HG02798 (cell line): ENCODE measurements around the gene PALLD.
"Not testable (repeated sequence)": the region's sequence is repeated elsewhere in the genome, so short reads cannot be mapped to it uniquely, and the experiment has no call there.

Experiments used
- ATAC-seq: cut with Tn5 transposase; IDR thresholded peaks from one replicate; pipeline ENCODE4 v1.9.1; 2021; ENCODE audit warnings: mild to moderate bottlenecking; ENCODE audit not compliant: unreplicated experiment, poor library complexity

The PALLD gene

DNA sequence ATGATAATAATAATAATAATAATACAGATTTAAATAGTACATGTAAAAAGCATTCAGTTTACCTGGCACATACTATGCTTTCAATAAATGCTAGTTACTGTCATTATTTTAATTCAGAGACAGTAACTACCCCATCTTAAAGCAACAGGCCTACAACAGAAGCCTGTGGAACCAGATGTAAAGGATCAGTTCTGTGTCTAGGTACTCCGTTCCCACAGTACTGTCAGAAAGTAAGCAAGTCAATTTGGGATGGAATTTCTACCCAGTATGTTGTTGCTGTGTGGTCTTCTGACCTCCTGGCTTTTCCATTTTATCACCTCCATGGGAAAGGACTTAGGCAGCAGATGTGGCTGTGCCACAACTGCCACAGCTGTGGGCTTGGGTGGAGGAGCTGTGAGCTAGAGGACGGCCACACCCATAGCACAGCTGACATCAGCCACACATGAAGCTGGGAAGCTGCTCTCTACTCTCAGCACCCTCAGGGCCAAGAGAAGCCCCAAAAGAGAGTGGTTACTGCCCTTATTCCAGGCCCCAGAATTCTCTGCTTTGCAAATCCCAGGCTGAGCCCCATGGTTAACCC lies 410.4 kb downstream of the PALLD start:
- ATAC-seq = no peak

DNA sequence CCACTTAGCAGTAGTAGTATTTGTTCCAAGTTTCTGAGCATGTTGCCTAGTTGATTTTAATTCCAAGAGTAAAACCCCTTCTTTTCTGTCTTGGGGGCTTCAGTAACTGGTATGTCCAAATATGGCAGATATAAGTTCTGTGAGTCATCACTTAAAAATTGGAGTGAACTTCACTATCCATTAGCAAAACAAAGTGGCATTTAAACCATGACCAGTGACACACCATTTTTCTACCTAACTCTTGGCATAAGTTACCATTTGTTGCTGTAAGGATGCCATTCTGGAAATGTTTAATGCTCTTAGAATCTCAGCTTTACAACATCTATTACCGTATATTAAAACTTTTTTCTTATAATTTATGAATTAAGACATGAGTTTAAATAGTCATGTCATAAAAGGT lies 411.2 kb downstream of the PALLD start:
- no peak for ATAC-seq

DNA sequence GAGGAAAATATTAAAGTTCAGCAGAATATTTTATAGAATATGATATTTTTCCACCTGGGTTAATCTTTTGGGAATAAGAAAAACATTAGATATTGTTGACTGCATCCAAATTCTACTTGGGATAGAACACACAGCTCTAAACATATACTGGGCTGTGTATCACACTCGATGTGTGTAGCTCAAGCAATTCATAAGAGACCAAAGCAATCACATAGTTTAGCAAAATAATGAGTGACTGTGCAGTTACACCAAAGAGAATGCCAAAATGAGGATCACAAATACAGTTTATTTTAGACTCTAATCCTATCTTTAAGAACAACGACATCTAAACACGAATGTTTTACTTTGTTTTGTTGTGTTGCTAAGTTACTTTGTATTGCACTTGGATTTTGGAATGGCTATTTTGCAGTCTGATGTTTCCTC lies 412.0 kb downstream of the PALLD start:
- ATAC-seq = no peak

DNA sequence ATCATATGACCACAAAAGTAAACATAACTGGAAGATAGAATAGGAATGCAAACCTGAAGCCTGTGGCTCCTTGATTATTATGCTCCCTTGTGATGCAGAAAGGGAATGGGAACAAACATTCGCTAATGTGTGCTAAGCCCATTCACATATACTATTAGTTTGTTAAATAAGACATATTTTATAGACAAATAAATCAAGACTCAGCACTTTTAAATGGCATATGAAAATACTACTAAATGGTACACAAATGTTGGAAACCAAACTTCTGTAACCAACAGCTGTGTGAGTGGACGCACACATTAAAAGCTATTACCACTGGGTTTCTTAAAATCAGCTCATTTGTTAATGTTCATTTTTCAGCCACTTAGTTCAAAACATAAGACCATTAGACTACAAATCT lies 417.2 kb downstream of the PALLD start:
- ATAC-seq = no peak

DNA sequence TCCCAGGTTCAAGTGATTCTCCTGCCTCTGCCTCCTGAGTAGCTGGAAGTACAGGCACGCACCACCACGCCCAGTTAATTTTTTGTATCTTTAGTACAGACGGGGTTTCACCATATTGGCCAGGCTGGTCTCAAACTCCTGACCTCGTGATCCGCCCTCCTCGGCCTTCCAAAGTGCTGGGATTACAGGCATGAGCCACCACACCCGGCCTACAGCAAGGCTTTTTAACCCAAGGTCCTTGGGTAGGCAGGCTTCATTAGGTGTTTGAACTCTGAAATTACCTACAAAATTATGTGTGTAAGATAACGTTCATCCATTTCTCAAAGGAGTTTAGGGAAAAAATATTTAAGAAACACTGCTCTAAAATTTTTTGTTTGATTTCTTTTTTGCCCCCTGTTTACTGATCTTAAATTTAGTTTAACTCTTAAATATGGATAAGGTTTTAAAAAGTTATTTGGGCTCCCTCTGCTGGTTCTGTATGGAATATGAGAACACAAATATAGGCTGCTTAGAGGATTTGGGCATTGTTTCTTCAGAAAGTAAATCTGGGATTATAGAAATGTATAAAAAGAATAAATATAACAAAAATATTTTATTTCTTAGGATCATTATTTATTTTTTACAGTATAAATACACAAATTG lies 420.4 kb downstream of the PALLD start:
- peak; percentile 42 for ATAC-seq

DNA sequence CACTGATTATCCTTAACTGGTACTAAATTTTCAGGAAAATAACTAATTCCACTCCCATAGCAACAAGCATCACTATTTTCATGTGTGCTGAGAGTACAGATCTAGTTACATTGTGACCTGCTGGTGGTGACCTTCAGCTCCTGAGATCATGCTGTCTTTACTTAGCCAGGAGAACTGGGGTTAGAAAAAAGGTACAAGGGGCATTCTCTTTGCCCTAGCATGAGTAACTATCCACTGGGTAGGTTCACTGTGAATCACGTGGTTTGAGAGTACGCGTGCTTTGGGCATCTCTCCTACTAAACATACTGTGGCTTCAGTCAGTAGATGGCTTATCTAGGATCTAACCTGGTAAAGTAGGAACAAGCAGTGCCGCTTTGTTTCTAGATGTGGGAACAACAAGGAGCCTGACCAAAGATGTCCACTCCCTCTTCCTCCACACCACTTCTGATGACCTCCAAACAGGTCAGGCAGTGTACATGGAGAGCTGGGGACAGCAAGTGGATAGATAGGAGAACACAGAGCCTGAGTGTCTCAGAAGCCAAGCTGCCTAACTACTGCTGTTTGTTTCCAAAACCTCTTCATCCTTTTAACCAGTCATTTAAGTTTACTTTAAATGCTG lies 423.0 kb downstream of the PALLD start:
- ATAC-seq = no peak

DNA sequence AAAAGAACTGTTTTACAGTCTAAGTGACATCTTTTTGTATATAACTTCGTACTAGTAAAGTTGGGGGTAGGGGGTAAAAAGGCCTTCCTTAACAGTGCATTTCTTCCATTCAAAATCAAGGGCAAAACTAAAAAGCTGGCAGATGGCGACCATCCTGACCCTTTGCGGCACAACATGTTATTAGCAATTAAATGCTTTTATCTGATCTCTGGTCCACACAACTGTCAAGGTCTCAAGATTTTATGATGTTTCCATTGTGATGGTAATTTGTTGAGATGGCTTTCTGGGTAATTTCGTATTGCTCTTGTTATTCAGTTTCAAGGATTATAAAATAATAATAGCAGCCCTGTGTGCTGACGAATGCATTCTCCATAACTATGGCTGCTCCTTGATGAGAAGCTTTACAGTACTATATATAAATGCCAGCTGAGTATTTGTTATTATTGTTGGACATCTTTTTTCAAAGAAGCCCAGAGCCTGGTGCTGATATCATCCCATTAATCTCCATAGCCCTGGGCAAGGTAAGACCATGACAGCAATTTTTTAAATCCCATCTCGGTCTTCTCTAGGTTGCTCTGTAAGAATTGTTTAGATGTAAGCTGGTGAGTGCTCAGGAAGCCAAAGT lies 423.7 kb downstream of the PALLD start:
- no peak for ATAC-seq

DNA sequence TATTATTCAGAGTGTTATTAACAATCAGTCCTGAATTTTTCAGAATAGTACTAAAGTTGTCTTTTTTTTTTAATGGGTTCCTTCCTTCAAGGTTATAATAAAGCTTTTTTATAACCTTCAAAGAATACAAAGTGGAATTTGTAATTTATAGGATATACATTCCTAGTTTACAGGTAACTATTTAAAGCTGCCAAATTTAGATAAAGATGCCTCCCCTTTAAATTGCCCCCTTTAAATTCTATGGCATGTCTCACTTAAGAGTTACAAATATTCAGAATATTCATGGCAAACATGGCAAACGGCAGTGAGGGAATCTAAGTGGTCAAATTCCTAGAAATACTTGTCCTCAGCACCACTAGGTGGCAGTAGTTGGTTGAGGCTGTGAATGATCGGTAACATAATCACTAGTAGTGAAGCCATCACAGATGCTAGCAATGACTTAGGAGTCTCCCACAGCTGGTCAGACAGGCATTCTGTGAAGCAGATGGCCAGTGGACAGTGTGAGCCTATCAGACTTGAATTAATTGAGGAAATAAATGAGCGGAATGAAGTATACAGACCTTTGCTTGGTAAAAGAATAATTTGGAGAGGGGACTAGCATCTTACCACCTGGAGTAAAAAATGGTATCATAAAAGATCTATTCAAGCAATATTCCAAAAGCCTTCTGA lies 426.8 kb downstream of the PALLD start:
- ATAC-seq = peak; percentile 80

DNA sequence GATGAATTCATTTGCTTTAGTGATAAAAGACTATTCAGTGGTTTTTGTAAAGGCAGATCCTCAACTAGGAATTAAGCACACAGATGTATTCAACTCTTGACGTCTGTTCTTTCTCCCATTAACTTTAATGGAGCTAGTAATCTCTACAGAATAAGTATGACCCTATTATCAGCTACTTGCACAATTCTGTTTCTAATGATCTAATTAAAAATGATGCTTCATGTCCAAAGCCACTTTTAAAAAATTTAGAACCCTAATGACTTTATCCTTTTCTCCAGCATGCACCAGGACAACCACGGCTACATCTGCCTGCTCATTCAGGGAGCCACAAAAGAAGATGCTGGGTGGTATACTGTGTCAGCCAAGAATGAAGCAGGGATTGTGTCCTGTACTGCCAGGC lies 427.8 kb downstream of the PALLD start:
- no peak for ATAC-seq

DNA sequence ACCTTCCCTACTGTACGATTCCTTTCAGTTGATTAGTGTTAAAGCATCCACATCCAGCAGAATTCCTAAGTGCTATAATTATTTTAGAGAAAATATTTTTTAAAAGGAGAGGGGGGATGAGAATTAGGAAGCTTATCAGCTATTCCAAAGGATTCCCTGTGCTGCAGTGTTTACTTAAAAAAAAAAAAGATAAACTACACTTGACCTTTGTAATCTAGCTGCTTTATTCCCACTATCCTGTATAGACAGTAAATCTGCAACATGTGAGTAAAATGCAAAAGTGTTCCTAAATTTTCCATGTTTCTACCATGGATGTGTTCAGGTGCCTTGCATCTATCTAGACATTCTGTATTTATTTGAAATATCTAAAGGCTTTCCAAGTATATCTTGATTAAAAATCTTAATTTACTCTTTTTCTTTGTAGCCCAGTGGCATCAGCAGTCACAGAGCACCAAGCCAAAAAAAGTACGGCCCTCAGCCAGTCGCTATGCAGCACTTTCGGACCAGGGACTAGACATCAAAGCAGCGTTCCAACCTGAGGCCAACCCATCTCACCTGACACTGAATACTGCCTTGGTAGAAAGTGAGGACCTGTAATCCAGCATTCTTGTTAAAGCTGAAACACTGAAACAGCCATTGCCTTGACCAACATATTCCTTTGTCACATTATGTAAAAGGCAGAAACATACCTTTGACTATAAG lies 429.1 kb downstream of the PALLD start:
- ATAC-seq = no peak

DNA sequence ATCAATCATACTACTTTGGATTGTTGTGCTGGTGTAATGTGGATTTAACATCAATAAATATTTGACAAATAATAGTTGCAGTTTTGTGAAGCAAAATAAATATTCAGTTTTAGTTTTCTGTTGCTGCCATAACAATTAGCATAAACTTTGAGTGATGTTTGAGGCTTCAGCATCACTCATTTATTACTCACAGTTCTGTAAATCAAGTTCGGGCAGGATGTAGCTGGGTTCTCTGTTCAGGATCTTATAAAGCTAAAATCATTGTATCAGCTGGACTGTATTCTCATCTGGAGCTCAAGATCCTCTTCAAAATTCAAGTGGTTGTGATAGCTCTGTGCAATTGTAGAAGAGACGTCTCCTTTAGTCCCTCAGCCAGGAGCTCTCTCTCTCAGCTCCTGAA lies 431.5 kb downstream of the PALLD start:
- ATAC-seq = no peak

DNA sequence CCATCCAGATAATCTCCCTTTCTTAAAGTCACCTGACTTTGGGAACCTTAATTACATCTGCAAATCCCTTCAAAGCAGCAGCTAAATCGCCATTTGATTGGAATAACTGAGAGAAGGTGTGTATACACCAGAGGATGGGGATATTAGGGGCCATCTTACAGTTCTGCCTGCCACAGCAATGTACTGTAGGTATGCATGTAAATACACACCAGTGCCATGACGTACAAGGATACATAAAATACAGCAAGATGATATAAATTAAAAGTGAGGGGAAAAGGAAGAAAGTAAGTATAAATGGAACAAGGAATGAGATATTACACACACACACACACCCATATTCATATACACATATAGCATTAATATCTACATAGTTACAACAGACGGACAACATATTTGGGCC lies 432.0 kb downstream of the PALLD start:
- ATAC-seq = no peak

DNA sequence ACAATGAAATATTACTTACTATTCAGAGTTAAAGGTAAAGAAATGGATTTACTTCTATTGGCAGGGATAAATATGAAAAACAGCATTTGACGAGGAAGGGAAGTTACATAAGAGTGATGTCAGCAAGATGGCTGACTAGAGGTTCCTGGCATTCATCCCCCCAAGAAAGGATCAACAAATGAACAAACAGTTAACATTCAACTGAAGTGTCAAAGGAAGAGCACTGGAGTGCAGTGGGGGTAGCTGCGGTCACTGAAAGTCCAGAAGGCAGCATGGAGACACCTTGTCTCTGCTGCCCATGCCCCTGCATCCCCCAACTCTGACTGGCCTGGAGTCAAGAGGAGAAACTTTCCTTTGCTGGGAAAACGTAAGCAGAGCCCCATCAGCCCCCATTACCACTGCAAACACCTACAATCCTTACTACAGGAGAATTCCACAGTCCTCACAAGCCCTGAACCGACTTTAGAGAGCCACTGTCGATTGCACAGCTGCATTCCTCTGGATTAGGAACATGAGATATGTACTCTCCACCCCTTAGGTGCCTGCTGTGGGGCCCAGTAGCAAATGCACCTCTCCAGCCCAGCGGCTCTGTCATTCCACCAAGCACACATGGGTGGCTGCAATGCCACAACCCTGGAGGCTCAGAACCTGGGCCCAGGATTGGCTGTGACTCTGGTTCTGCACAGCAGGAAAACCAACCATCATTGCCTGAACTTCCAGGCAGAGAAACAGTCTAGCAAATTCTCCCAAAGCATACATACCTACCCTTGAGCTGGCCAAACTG lies 433.8 kb downstream of the PALLD start:
- ATAC-seq = no peak

DNA sequence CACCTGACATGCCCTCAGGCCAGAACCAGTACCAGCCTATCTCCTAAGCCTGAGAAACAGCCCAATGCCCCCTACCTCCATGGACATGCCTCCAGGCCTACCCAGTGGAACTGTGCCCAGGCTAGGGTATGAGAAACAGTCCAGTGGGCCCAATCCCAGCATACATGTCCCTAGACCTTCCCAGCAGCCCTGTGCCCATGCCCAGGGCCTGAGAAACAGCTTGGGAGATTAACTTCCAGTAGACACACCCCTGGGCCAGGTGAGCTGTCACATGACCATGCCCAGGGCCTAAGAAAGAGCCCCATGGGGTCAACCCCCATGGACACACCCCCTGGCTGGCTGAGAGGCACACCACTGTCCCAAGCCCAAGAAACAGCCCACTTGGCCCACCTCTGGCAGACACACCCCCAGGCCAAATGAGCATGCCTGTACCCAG lies 434.4 kb downstream of the PALLD start:
- ATAC-seq = no peak

DNA sequence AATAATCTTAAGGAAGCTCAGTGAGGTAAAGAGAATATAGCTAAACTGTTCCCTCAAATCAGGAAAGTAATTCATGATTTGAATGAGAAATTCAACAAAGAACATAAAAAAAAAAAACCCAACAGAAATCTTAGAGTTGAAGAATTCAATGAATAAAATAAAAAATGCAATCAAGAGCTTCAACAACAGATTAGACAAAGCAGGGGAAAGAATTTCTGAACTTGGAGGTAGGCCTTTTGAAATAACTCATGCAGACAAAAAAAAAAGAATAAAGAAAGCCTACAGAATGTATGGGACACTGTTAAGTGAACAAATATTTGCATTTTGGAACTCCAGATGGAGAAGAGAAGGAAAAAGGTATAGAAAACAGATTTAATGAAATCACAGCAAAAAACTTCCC lies 435.3 kb downstream of the PALLD start:
- no peak for ATAC-seq

DNA sequence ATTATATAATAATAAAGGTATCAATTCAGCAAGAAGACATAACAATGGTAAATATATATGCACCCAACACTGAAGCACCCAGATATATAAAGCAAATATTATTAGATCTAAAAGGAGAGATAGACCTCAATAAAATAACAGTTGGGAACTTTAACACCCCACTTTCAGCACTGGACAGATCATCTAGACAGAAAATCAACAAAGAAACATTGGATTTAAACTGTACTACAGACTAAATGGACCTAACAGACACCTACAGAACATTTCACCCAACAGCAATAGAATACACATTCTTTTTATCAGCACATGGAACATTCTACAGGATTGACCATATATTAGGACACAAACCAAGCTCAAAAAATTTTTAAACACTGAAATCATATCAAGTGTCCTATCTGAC lies 436.6 kb downstream of the PALLD start:
- no peak for ATAC-seq

DNA sequence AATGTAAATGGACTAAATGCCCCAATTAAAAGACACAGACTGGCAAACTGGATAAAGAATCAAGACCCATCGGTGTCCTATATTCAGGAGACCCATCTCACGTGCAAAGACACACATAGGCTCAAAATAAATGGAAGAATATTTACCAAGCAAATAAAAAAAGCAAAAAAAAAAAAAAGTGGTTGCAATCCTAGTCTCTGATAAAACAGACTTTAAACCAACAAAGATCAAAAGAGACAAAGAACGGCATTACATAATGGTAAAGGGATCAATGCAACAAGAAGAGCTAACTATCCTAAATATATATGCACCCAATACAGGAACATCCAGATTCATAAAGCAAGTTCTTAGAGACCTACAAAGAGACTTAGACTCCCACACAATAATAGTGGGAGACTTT lies 440.6 kb downstream of the PALLD start:
- ATAC-seq = not testable (repeated sequence)

DNA sequence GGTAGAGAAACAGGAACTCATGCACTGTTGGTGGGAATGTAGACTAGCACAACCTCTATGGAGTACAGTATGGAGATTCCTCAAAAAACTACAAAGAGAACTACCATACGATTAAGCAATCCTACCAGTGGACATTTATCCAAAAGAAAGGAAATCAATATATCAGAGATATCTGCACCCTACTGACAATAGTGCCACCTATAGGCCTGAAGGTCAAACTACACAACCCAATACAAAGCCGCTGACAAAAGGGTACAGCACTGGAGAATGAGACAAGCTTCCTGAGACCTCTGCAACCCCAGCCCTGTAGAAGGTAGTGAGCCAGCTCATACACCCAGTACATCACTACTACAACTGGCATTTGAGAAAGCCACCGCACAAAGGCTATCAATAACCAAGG lies 446.1 kb downstream of the PALLD start:
- peak; percentile 47 for ATAC-seq

DNA sequence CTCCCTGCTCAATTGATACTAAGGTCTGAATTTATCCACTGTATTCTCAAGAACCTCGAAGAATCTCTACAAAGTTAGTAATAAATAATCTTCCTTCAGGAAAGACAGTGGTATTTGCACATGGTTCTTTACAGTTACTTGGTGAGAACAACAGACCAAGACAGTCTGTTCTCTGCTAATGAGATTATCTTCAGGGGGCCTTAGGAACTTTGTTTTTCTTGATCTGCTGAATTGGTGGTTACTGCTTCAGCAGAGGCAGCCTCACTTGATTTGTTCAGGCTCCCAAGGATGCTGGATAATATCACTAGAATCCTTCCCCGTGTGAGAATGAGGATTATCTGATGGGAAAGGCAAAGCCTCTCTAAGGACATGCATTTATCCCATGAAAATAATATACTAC lies 448.4 kb downstream of the PALLD start:
- ATAC-seq = no peak

DNA sequence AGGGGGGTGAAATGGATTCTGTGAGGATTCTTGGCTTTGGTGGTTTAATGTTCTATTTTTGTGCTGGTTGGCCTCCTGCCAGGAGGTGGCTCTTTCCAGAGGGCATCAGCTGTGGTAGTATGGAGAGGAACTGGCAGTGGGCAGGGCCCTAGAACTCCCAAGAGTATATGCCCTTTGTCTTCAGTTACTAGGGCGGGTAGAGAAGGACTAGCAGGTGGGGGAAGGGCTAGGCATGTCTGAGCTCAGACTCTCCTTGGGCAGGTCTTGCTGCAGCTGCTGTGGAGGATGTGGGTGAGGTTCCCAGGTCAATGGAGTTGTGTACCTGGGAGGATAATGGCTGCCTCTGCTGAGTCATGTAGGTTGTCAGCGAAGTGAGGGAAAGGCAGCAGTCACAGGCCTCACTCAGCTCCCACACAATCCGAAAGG lies 456.0 kb downstream of the PALLD start:
- ATAC-seq = not testable (repeated sequence)
